Psoas muscle (tissue), 8 donors: ENCODE measurements around the gene UBE2U. TPM values are rescaled to one million over a fixed set of nuclear protein-coding genes. Genes with fewer than 3 reads are reported as not detected.

ENCODE experiments used
- ATAC-seq, 4 donors: fragments of 200-7000 bp; cut with Tn5 transposase; one replicate each; pipeline ENCODE4 v1.9.1; 2020; ENCODE audit warnings: moderate library complexity in 3 of 4, mild to moderate bottlenecking in 2 of 4
- DNase-seq, 2 donors: peaks; one replicate each; pipeline ENCODE4 v3.0.0-alpha.2; 2020
- H3K27ac ChIP-seq: fragments of 200-600 bp; one replicate; pipeline ENCODE4 v1.8.0; 2022
- H3K27me3 ChIP-seq, 3 donors: fragments of 200-600 bp in 1 of 3; one replicate each; pipeline versions ENCODE4 v1.6.1 to v1.8.0; 2013 to 2022; ENCODE audit warnings: low read length in 2 of 3, mild to moderate bottlenecking in 2 of 3, moderate library complexity in 1 of 3; ENCODE audit not compliant: insufficient read depth in 3 of 3
- H3K36me3 ChIP-seq, 2 donors: fragments of 200-600 bp in 1 of 2; one replicate each; pipeline versions ENCODE4 v1.6.1 to v1.8.0; 2013 to 2022; ENCODE audit warnings: low read depth in 1 of 2, mild to moderate bottlenecking in 1 of 2, moderate library complexity in 1 of 2; ENCODE audit not compliant: insufficient read depth in 1 of 2
- H3K4me1 ChIP-seq: fragments of 200-600 bp; one replicate; pipeline ENCODE4 v1.8.0; 2022
- H3K4me3 ChIP-seq: fragments of 200-600 bp; one replicate; pipeline ENCODE4 v1.8.0; 2022; ENCODE audit warnings: mild to moderate bottlenecking
- H3K9me3 ChIP-seq: fragments of 200-600 bp; one replicate; pipeline ENCODE4 v1.8.0; 2022
- CTCF ChIP-seq: fragments of 200-600 bp; IDR thresholded peaks from one replicate; pipeline ENCODE4 v1.8.0; 2022; ENCODE audit warnings: antibody characterized with exemption
- WGBS, 3 donors: extraction: QIAGEN DNeasy Blood & Tissue Kit; methylation state at CpG; one replicate each; pipeline versions ENCODE4 v1.1.6 to v1.1.7; 2013; 5-methylcytosine and 5-hydroxymethylcytosine counted together
- intact Hi-C, 2 donors: fragments of 100-400 bp; cut with DNase I; formaldehyde crosslinking; loops; one replicate each; pipeline versions ENCODE4 v1.11.0 to v1.14.2; 2022
- polyA plus RNA-seq, 3 donors: library from polyadenylated mRNA; stranded (reverse); fragments of 200-250 nt; gene quantifications; one replicate each; pipeline ENCODE4 v1.2.3, GENCODE V29; 2013
- total RNA-seq, 4 donors: library from RNA; stranded (reverse); fragmentation: NEBNext Ultra II Directional in 2 of 4; extraction: Animal tissue kit (Norgen Biotek cat#: 25700) in 2 of 4; gene quantifications; one replicate each; pipeline versions ENCODE4 v1.2.1 to v1.2.4, GENCODE V29; 2021 to 2023
- donor health status: healthy with polysubstance abuse.
- donor health status: DM: no; HTN: no; CAD: no; lungs with moderate emphysema.
- donor health status: Bipolar disorder and iron deficiency.
- donor health status: healthy.
- donor health status: DM: yes; HTN: yes; CAD: no.
- donor health status: DM: no; HTN: no; CAD: no.
- donor health status: DM: no; HTN: no; CAD: no.
- donor health status: DM: yes; HTN: yes; CAD: no.

Gene UBE2U
- total and polyA plus RNA-seq, 7 donors, result not detected

- no peak overlapping the region for H3K4me3 ChIP-seq
- H3K36me3 ChIP-seq, result no peaks in the 10 kb centered on the region
- no peaks in the 10 kb centered on the region for H3K27me3 ChIP-seq
- intact Hi-C loops, result no loop called here
- no peaks in the 10 kb centered on the region for H3K9me3 ChIP-seq
- TF ChIP-seq CTCF, result no peak
- no peak for DNase-seq
- H3K4me1 ChIP-seq, result no peaks in the 10 kb centered on the region
- no peak overlapping the region for H3K27ac ChIP-seq
- ATAC-seq, result no peak
- 80 to 85% (median 84%) methylated on average over 2 of the region's 2 CpGs for WGBS, 3 donors
Observed at GRCh38 chr1:64302971-64303370, 99.5 kb downstream of the UBE2U start.

- Histone ChIP-seq H3K27me3 (no peaks in the 10 kb centered on the region), H3K4me1 (no peaks in the 10 kb centered on the region), H3K9me3 (no peaks in the 10 kb centered on the region), H3K27ac (no peak overlapping the region), H3K4me3 (no peak overlapping the region), H3K36me3 (no peaks in the 10 kb centered on the region)
- ATAC-seq, result no peak
- intact Hi-C loops, result no loop called here
- DNase-seq, result no peak
- TF ChIP-seq CTCF, result no peak
Observed at GRCh38 chr1:64304823-64305222, 101.4 kb downstream of the UBE2U start.

GRCh38 chr1:64308866-64309265 lies 105.4 kb downstream of the UBE2U start:
- ATAC-seq (no peak), DNase-seq (no peak)
- TF ChIP-seq CTCF, result no peak
- Histone ChIP-seq H3K27me3 (no peaks in the 10 kb centered on the region), H3K4me3 (no peak overlapping the region), H3K27ac (no peak overlapping the region), H3K4me1 (no peaks in the 10 kb centered on the region), H3K36me3 (no peaks in the 10 kb centered on the region), H3K9me3 (no peaks in the 10 kb centered on the region)
- WGBS, 3 donors, result 73 to 79% (median 75%) methylated on average over 6 of the region's 6 CpGs
- intact Hi-C loops, result no loop called here

- H3K27me3 ChIP-seq, result no peaks in the 10 kb centered on the region
- no peak overlapping the region for H3K4me3 ChIP-seq
- no peaks in the 10 kb centered on the region for H3K4me1 ChIP-seq
- 31 to 72% (median 43%) methylated on average over 5 of the region's 5 CpGs for WGBS, 3 donors
- no peak overlapping the region for H3K27ac ChIP-seq
- H3K9me3 ChIP-seq, result no peaks in the 10 kb centered on the region
- DNase-seq (no peak), ATAC-seq (peak in 1 of 4 donors; percentile 33)
- intact Hi-C loops, result no loop called here
- no peaks in the 10 kb centered on the region for H3K36me3 ChIP-seq
- TF ChIP-seq CTCF, result no peak
Observed at GRCh38 chr1:64309431-64309831, 106.0 kb downstream of the UBE2U start.

- no peak for TF ChIP-seq CTCF
- Histone ChIP-seq H3K4me1 (no peaks in the 10 kb centered on the region), H3K27me3 (no peaks in the 10 kb centered on the region), H3K4me3 (no peak overlapping the region), H3K36me3 (no peaks in the 10 kb centered on the region), H3K27ac (no peak overlapping the region), H3K9me3 (no peaks in the 10 kb centered on the region)
- 86 to 94% (median 93%) methylated on average over 1 of the region's 1 CpG for WGBS, 3 donors
- no peak for ATAC-seq
- no peak for DNase-seq
- intact Hi-C loops, result no loop called here
Observed at GRCh38 chr1:64310760-64311159, 107.3 kb downstream of the UBE2U start.
